Mucosa of stomach (tissue), 1 donor: ENCODE data around the gene EXOC6.

Experiments
- H3K27me3 ChIP-seq: one replicate; pipeline ENCODE4 v1.7.0; 2013; ENCODE audit warnings: mild to moderate bottlenecking, low read length; ENCODE audit not compliant: control insufficient read depth, insufficient read depth
- H3K36me3 ChIP-seq: one replicate; pipeline ENCODE4 v1.7.0; 2013; ENCODE audit warnings: low read length; ENCODE audit not compliant: control insufficient read depth, insufficient read depth
- H3K4me1 ChIP-seq: one replicate; pipeline ENCODE4 v1.7.0; 2013; ENCODE audit warnings: mild to moderate bottlenecking, low read length; ENCODE audit not compliant: control insufficient read depth, insufficient read depth
- H3K4me3 ChIP-seq: one replicate; pipeline ENCODE4 v1.7.0; 2013; ENCODE audit warnings: low read length
- H3K9ac ChIP-seq: one replicate; pipeline ENCODE4 v1.7.0; 2013; ENCODE audit warnings: mild to moderate bottlenecking, low read length, moderate library complexity
- H3K9me3 ChIP-seq: one replicate; pipeline ENCODE4 v1.7.0; 2013; ENCODE audit warnings: mild to moderate bottlenecking, low read length, moderate library complexity; ENCODE audit not compliant: control insufficient read depth
- donor health status: Pancreatic carcinoma.

The EXOC6 gene

DNA sequence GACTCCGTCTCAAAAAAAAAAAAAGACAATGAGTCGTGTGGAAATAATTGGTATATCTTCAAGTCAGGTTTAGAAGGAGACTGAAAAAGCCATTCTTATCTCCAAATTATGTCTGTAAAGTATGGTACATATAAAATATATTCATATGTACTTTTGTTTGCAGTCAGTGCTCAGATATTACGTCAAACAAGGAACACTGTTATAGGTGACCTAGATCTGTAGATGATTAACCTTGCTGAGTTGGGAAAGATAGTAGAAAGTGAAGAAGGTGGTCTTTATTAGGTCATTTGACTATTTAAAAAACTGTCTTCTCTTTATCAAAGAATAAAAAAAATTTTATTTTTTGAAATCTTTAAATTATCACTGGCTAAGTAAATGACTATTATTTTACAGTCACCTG is 167.4 kb downstream of the EXOC6 start:
- H3K9ac ChIP-seq: no peak overlapping the region
- no peaks in the 10 kb centered on the region for H3K36me3 ChIP-seq
- H3K27me3 ChIP-seq: no peaks in the 10 kb centered on the region
- H3K4me1 ChIP-seq: no peaks in the 10 kb centered on the region
- no peaks in the 10 kb centered on the region for H3K9me3 ChIP-seq
- H3K4me3 ChIP-seq: no peak overlapping the region

GRCh38 chr10:93023013-93023650 is 174.8 kb downstream of the EXOC6 start:
- Histone ChIP-seq H3K4me3 (no peak overlapping the region), H3K36me3 (no peaks in the 10 kb centered on the region), H3K9ac (no peak overlapping the region), H3K27me3 (no peaks in the 10 kb centered on the region), H3K4me1 (no peaks in the 10 kb centered on the region), H3K9me3 (no peaks in the 10 kb centered on the region)

DNA sequence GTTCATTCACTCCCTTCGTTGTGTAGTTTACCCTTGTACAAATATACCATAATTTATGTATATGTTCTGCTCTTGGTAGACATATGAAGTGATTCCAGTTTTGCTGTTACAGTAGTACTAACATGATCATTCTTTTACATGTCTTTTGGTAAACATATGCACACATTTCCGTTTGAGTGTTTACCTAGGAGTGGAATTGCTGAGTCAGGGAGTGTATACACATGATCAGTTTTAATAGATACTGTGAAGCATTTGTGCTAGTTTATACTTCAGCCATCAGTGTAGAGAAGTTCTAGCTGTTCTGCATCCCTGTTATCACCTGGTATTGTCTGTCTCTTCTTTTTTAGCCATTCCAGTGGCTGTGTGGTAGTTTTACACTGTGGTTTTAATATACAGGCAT is 177.8 kb downstream of the EXOC6 start:
- Histone ChIP-seq H3K9ac (no peak overlapping the region), H3K27me3 (no peaks in the 10 kb centered on the region), H3K36me3 (no peaks in the 10 kb centered on the region), H3K9me3 (no peaks in the 10 kb centered on the region), H3K4me1 (no peaks in the 10 kb centered on the region), H3K4me3 (no peak overlapping the region)

GRCh38 chr10:93027508-93027907 is 179.2 kb downstream of the EXOC6 start:
- Histone ChIP-seq H3K4me3 (no peak overlapping the region), H3K9ac (no peak overlapping the region), H3K9me3 (no peaks in the 10 kb centered on the region), H3K36me3 (no peaks in the 10 kb centered on the region), H3K4me1 (no peaks in the 10 kb centered on the region), H3K27me3 (no peaks in the 10 kb centered on the region)

DNA sequence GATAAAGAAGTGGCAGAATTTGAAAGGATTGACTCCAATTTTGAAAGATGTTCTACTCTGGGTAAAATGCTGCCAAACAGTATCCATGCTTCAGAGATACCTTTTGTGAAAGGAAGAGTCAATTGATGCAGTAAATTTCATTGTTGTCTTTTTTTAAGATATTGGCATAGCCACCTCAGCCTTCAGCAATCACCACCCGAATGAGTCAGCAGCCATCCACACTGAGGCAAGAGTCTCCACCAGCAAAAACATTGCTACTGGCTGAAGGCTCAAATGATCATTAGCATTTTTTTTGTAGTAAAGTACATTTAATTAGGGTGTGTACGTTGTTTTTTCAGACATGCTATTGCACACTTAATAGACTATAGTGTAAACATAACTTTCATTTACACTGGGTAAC is 180.6 kb downstream of the EXOC6 start:
- Histone ChIP-seq H3K9ac (no peak overlapping the region), H3K9me3 (no peaks in the 10 kb centered on the region), H3K27me3 (no peaks in the 10 kb centered on the region), H3K36me3 (no peaks in the 10 kb centered on the region), H3K4me1 (peaks cover under 1% of the 10 kb centered on the region), H3K4me3 (no peak overlapping the region)

- Histone ChIP-seq H3K9ac (no peak overlapping the region), H3K4me1 (peaks cover 7% of the 10 kb centered on the region), H3K4me3 (no peak overlapping the region), H3K9me3 (no peaks in the 10 kb centered on the region), H3K27me3 (no peaks in the 10 kb centered on the region), H3K36me3 (no peaks in the 10 kb centered on the region)
Measured at GRCh38 chr10:93030409-93030808, 182.1 kb downstream of the EXOC6 start.

GRCh38 chr10:93032105-93032808 is 183.9 kb downstream of the EXOC6 start:
- Histone ChIP-seq H3K4me1 (peaks cover 7% of the 10 kb centered on the region), H3K9ac (no peak overlapping the region), H3K27me3 (no peaks in the 10 kb centered on the region), H3K36me3 (no peaks in the 10 kb centered on the region), H3K9me3 (no peaks in the 10 kb centered on the region), H3K4me3 (no peak overlapping the region)

DNA sequence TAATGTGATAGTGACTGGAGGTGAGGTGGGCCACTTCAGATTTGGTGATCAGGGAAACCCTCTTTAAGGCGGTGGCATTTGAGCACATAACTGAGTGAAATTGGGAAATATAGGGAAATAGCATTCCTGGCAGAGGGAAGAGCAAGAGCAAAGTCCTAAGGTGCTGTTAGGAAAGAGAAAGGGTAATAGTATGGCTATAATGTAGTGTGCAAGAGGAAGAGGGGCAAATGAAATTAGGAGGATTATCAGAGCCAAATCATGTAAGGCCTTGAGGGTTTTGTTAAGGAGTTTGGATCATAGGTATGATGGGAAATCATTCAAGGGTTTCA is 184.5 kb downstream of the EXOC6 start:
- no peaks in the 10 kb centered on the region for H3K27me3 ChIP-seq
- H3K4me1 ChIP-seq: peaks cover 7% of the 10 kb centered on the region
- no peak overlapping the region for H3K4me3 ChIP-seq
- no peaks in the 10 kb centered on the region for H3K9me3 ChIP-seq
- H3K36me3 ChIP-seq: no peaks in the 10 kb centered on the region
- H3K9ac ChIP-seq: no peak overlapping the region

DNA sequence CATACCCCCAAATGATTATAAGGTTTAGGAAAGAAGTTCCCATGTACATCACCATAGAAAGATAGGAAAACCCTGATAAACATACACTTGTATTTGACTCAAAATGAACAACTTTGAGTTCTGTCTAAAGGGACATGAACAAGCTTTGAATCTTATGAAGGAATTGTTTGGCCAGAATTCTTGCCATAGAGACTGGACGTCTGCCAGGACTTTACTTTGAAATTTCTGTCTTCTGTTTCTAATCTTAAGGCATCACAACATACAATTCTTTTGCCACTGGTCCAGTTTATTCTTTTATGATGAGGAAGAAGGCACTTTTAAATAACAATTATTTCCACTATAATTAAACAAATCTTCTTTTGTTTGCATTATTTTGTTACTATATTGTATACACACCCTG is 186.1 kb downstream of the EXOC6 start:
- Histone ChIP-seq H3K9me3 (no peaks in the 10 kb centered on the region), H3K9ac (no peak overlapping the region), H3K36me3 (no peaks in the 10 kb centered on the region)

DNA sequence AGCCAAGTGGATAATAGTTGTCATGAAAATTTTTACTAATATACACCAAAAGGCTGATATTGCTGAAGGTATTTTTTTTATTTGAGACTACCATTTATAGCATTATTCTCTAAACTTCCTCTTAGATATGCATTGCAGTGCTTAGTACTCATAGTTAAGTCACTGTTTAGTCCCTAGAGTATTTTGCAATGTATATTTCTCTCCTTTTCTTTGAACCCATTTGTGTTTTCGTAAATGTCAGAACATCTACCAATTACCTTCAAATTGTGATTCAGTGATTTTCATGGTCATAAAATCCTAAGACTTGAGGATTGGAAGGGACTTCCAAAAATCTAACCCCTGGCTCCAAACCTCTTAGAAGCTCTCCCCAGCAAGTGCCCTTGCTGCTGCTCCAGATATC is 190.8 kb downstream of the EXOC6 start:
- no peaks in the 10 kb centered on the region for H3K9me3 ChIP-seq
- H3K4me1 ChIP-seq: peaks cover 4% of the 10 kb centered on the region

More for the DNA sequence above, 186.1 kb downstream of the EXOC6 start:
- Histone ChIP-seq H3K27me3 (no peaks in the 10 kb centered on the region), H3K4me3 (no peak overlapping the region), H3K4me1 (peaks cover 7% of the 10 kb centered on the region)

GRCh38 chr10:93039721-93040120 is 191.4 kb downstream of the EXOC6 start:
- H3K4me1 ChIP-seq: no peaks in the 10 kb centered on the region
- no peaks in the 10 kb centered on the region for H3K36me3 ChIP-seq
- no peaks in the 10 kb centered on the region for H3K27me3 ChIP-seq
- H3K4me3 ChIP-seq: no peak overlapping the region
- no peaks in the 10 kb centered on the region for H3K9me3 ChIP-seq
- no peak overlapping the region for H3K9ac ChIP-seq

More for the DNA sequence above, 190.8 kb downstream of the EXOC6 start:
- H3K27me3 ChIP-seq: no peaks in the 10 kb centered on the region
- no peak overlapping the region for H3K9ac ChIP-seq
- no peaks in the 10 kb centered on the region for H3K36me3 ChIP-seq
- no peak overlapping the region for H3K4me3 ChIP-seq

DNA sequence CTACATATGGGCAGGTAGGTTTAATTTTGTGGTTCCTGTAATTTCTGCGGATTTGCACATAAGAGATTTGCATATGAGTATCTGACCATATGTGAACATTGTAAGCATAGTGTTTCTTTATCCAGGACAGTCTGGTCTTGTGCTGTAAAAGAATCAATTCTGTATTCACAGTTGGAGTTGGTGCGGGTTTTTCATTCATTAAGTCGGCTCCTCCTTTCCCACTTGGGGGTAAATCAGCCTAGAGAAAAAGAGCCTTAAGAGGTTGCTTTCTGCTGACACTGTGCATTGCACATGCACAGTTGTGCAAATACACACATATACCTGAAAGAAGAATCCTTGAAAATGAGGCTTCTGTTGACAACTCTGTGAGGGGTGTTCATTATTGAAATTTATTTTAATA is 206.2 kb downstream of the EXOC6 start:
- Histone ChIP-seq H3K36me3 (no peaks in the 10 kb centered on the region), H3K27me3 (peaks cover under 1% of the 10 kb centered on the region), H3K4me1 (no peaks in the 10 kb centered on the region), H3K9ac (no peak overlapping the region), H3K4me3 (no peak overlapping the region), H3K9me3 (no peaks in the 10 kb centered on the region)
